ACC112 (cell line): ENCODE data around the gene MMS22L.

Experiments used
- H2AFZ ChIP-seq: fragments of 200-600 bp; sonication (generic); one replicate; pipeline ENCODE4 v1.6.0; 2017; ENCODE audit warnings: antibody characterized with exemption, low read length; ENCODE audit not compliant: unreplicated experiment
- H3K27ac ChIP-seq: fragments of 200-600 bp; sonication (generic); 2 replicates; pipeline ENCODE4 v1.5.1; 2014; ENCODE audit warnings: low read depth, mild to moderate bottlenecking, antibody characterized with exemption, low read length, moderate library complexity
- H3K27me3 ChIP-seq: fragments of 200-600 bp; sonication (generic); 2 replicates; pipeline ENCODE4 v1.6.1; 2014; ENCODE audit warnings: mild to moderate bottlenecking, antibody characterized with exemption, low read length, moderate library complexity, mixed read lengths; ENCODE audit not compliant: insufficient read depth
- H3K36me3 ChIP-seq: fragments of 200-600 bp; sonication (generic); 2 replicates; pipeline ENCODE4 v1.6.1; 2016; ENCODE audit warnings: mild to moderate bottlenecking, antibody characterized with exemption, low read length, moderate library complexity, mixed read lengths; ENCODE audit not compliant: insufficient read depth
- H3K4me1 ChIP-seq: fragments of 200-600 bp; sonication (generic); one replicate; pipeline ENCODE4 v1.6.1; 2016; ENCODE audit warnings: low read length, mixed read lengths; ENCODE audit not compliant: insufficient read depth, unreplicated experiment, control insufficient read depth
- H3K4me3 ChIP-seq: fragments of 200-600 bp; sonication (generic); 2 replicates; pipeline ENCODE4 v1.5.1; 2014; ENCODE audit warnings: mild to moderate bottlenecking, low read depth, low read length
- H3K79me2 ChIP-seq: fragments of 200-600 bp; sonication (generic); one replicate; pipeline ENCODE4 v1.6.0; 2016; ENCODE audit warnings: low read length; ENCODE audit not compliant: control insufficient read depth, unreplicated experiment, insufficient read depth

MMS22L gene

DNA sequence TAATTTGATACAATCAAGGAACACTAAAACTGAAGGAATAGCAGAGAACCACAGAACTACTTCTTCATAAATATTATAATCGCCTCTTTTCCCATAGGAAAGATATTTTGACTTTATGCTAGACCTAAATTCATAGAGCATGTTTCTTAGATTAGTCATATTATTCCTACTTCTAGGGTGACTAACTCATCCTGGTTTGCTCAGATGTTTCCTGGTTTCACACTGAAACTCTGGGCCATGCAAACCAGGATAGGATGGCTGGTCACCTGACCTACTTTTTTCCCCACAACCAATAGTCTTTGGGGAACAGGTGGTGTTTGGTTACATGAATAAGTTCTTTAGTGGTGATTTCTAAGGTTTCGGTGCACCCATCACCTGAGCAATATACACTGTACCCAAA, 42.8 kb downstream of the MMS22L start:
- H2AFZ ChIP-seq: no peak overlapping the region
- H3K79me2 ChIP-seq: no peaks in the 10 kb centered on the region
- peaks cover 27% of the 10 kb centered on the region for H3K36me3 ChIP-seq
- no peak overlapping the region for H3K4me3 ChIP-seq
- H3K4me1 ChIP-seq: peaks cover 10% of the 10 kb centered on the region
- no peak overlapping the region for H3K27ac ChIP-seq
- no peaks in the 10 kb centered on the region for H3K27me3 ChIP-seq

- no peaks in the 10 kb centered on the region for H3K79me2 ChIP-seq
- H3K4me1 ChIP-seq: no peaks in the 10 kb centered on the region
- no peak overlapping the region for H3K4me3 ChIP-seq
- no peak overlapping the region for H2AFZ ChIP-seq
- no peak overlapping the region for H3K27ac ChIP-seq
- H3K36me3 ChIP-seq: peaks cover 12% of the 10 kb centered on the region; the same call in 1 of the 2 replicates
- no peaks in the 10 kb centered on the region for H3K27me3 ChIP-seq
Observed at GRCh38 chr6:97231911-97232310, 51.1 kb downstream of the MMS22L start.

DNA sequence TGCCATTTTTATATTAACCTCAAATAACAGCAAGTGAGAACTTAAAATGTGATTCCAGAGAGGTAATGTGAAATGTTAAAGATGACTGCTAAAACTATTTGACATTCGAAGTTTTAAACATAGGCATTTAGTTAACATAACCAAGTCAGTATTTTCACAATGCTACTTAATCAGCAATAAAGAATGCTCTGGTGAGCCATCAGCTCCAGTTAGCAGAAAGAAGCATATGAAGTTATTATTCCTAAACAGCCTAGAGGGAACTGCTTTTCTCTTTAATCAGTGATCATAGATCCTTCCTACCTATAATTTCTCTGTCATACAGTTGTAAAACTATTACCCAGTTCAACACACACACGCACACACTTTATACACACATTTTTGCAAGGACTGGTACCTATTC, 60.1 kb downstream of the MMS22L start:
- no peak overlapping the region for H2AFZ ChIP-seq
- no peaks in the 10 kb centered on the region for H3K36me3 ChIP-seq
- H3K27ac ChIP-seq: no peak overlapping the region
- no peaks in the 10 kb centered on the region for H3K4me1 ChIP-seq
- no peaks in the 10 kb centered on the region for H3K27me3 ChIP-seq
- no peaks in the 10 kb centered on the region for H3K79me2 ChIP-seq
- H3K4me3 ChIP-seq: no peak overlapping the region

GRCh38 chr6:97218912-97219311, 64.1 kb downstream of the MMS22L start:
- no peaks in the 10 kb centered on the region for H3K36me3 ChIP-seq
- H3K27me3 ChIP-seq: no peaks in the 10 kb centered on the region
- H3K4me1 ChIP-seq: no peaks in the 10 kb centered on the region
- H3K27ac ChIP-seq: no peak overlapping the region
- H2AFZ ChIP-seq: no peak overlapping the region
- no peak overlapping the region for H3K4me3 ChIP-seq
- no peaks in the 10 kb centered on the region for H3K79me2 ChIP-seq

- Histone ChIP-seq H2AFZ (no peak overlapping the region), H3K4me1 (no peaks in the 10 kb centered on the region), H3K27ac (no peak overlapping the region), H3K27me3 (no peaks in the 10 kb centered on the region), H3K4me3 (no peak overlapping the region), H3K36me3 (0 out of 2 replicates have a peak, but pooled peaks cover 4% of the 10 kb centered on the region), H3K79me2 (no peaks in the 10 kb centered on the region)
Observed at GRCh38 chr6:97215157-97215769, 67.8 kb downstream of the MMS22L start.

DNA sequence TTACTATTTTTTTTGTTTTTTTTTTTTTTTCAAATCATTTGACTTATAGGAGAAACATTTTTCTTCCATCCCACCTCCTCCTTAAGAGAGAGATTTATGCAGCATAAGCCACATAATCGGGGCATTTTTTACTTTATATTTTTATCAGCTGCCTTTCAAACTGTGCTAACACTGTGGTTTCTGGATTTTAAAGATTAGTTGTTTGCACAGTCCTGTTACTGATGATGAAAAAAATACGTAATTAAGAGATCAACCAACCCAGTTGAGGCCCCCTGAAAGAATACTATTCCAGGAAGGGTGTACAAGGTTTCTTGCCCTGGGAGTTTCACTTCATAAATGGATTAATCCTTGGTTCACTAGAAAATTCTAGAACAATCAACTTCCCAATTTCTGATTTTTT, 68.3 kb downstream of the MMS22L start:
- Histone ChIP-seq H3K4me3 (no peak overlapping the region), H3K4me1 (no peaks in the 10 kb centered on the region)

DNA sequence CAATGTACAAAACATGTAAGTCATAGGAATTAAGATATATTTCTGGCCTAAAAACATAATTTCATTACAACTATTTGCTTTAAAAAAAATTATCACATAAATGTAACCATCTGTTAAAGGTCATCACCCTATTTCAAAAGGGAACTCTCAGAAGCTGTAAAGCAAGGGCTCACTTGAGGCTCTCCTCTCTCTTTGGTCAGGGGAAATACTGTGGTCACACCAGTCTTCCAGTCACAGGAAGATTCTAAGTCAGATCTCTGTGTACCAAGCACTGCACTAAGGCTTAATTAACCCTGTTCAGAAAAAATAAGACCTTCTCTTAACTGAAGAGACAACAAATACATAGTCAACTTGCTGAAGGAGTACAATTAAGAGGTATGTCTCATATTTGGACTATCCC, 75.6 kb downstream of the MMS22L start:
- no peaks in the 10 kb centered on the region for H3K4me1 ChIP-seq
- no peak overlapping the region for H2AFZ ChIP-seq
- no peak overlapping the region for H3K27ac ChIP-seq
- H3K36me3 ChIP-seq: 0 out of 2 replicates have a peak, but pooled peaks cover 4% of the 10 kb centered on the region
- H3K27me3 ChIP-seq: no peaks in the 10 kb centered on the region
- no peak overlapping the region for H3K4me3 ChIP-seq
- no peaks in the 10 kb centered on the region for H3K79me2 ChIP-seq

More for the DNA sequence above, 68.3 kb downstream of the MMS22L start:
- H2AFZ ChIP-seq: no peak overlapping the region
- no peaks in the 10 kb centered on the region for H3K27me3 ChIP-seq
- no peak overlapping the region for H3K27ac ChIP-seq
- H3K79me2 ChIP-seq: no peaks in the 10 kb centered on the region
- 0 out of 2 replicates have a peak, but pooled peaks cover 4% of the 10 kb centered on the region for H3K36me3 ChIP-seq

- no peak overlapping the region for H2AFZ ChIP-seq
- H3K79me2 ChIP-seq: no peaks in the 10 kb centered on the region
- no peak overlapping the region for H3K27ac ChIP-seq
- H3K4me1 ChIP-seq: no peaks in the 10 kb centered on the region
- 0 out of 2 replicates have a peak, but pooled peaks cover 4% of the 10 kb centered on the region for H3K36me3 ChIP-seq
- H3K4me3 ChIP-seq: no peak overlapping the region
- H3K27me3 ChIP-seq: no peaks in the 10 kb centered on the region
Observed at GRCh38 chr6:97205966-97206365, 77.0 kb downstream of the MMS22L start.

GRCh38 chr6:97203343-97203742, 79.7 kb downstream of the MMS22L start:
- H3K36me3 ChIP-seq: no peaks in the 10 kb centered on the region
- H3K27me3 ChIP-seq: no peaks in the 10 kb centered on the region
- no peaks in the 10 kb centered on the region for H3K4me1 ChIP-seq
- no peak overlapping the region for H3K27ac ChIP-seq
- H2AFZ ChIP-seq: no peak overlapping the region
- no peak overlapping the region for H3K4me3 ChIP-seq
- no peaks in the 10 kb centered on the region for H3K79me2 ChIP-seq

DNA sequence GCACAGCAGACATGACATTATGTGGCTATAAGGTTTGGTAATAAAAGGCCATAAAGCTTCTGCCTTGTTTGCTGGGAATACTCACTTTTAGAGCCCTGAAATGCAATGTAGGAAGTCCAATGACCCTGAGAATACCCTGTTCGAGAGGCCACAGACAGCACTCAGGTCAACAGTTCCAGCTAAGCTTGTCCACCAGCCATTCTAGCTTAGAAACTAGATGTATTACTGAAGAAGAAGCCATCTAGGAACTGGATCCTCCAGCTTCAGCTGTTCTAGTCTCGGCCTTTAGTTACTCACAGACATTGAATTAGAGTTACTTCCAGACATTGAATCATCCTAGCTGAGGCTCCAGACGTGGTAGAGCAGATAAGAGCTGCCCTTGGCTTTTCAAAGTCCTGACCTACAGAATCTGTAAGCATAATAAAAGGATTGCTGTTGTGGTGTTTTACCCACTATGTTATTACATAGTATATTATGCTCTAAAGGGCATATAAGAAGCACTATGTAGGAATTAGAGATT, 84.9 kb downstream of the MMS22L start:
- Histone ChIP-seq H2AFZ (no peak overlapping the region), H3K27me3 (no peaks in the 10 kb centered on the region), H3K36me3 (peaks cover 4% of the 10 kb centered on the region; the same call in 1 of the 2 replicates), H3K4me1 (no peaks in the 10 kb centered on the region), H3K79me2 (no peaks in the 10 kb centered on the region), H3K4me3 (no peak overlapping the region), H3K27ac (no peak overlapping the region)

- Histone ChIP-seq H3K4me3 (no peak overlapping the region), H2AFZ (no peak overlapping the region), H3K27me3 (no peaks in the 10 kb centered on the region), H3K4me1 (peaks cover 11% of the 10 kb centered on the region), H3K27ac (no peak overlapping the region), H3K79me2 (no peaks in the 10 kb centered on the region), H3K36me3 (peaks cover 4% of the 10 kb centered on the region; the same call in 1 of the 2 replicates)
Observed at GRCh38 chr6:97195117-97195516, 87.9 kb downstream of the MMS22L start.
